Sigmoid colon (tissue), 4 donors: Measurements from ENCODE around the gene CTNNA2.

ENCODE experiments used
- EP300 ChIP-seq, 4 donors: sonication (generic); formaldehyde crosslinking; IDR thresholded peaks; one replicate each; pipeline ENCODE4 v1.6.1; 2017; ENCODE audit warnings: antibody characterized with exemption in 4 of 4
- POLR2A ChIP-seq, 2 donors: fragments of 450-650 bp; IDR thresholded peaks; one replicate each; pipeline ENCODE4 v1.6.1; 2016; ENCODE audit warnings: antibody characterized with exemption in 2 of 2, mild to moderate bottlenecking in 2 of 2, moderate library complexity in 2 of 2
- POLR2AphosphoS5 ChIP-seq, 4 donors: sonication (generic); formaldehyde crosslinking; IDR thresholded peaks; one replicate each; pipeline ENCODE4 v1.6.1; 2017; ENCODE audit warnings: antibody characterized with exemption in 4 of 4
- TF ChIP-seq, protein P1 (sequence below), 4 experiments: fragments of 450-650 bp in 3 of 4; fragments of 200-600 bp in 1 of 4; IDR thresholded peaks; one replicate each; pipeline ENCODE4 v1.5.1; 2016 to 2019; ENCODE audit warnings: antibody characterized with exemption in 4 of 4, mild to moderate bottlenecking in 3 of 4, moderate library complexity in 2 of 4

GRCh38 chr2:80291656-80292055 is 778.8 kb downstream of the CTNNA2 start:
- no peak for TF ChIP-seq POLR2AphosphoS5 (IDR thresholded peaks at IDR 0.05)
- TF ChIP-seq, protein P1, sequence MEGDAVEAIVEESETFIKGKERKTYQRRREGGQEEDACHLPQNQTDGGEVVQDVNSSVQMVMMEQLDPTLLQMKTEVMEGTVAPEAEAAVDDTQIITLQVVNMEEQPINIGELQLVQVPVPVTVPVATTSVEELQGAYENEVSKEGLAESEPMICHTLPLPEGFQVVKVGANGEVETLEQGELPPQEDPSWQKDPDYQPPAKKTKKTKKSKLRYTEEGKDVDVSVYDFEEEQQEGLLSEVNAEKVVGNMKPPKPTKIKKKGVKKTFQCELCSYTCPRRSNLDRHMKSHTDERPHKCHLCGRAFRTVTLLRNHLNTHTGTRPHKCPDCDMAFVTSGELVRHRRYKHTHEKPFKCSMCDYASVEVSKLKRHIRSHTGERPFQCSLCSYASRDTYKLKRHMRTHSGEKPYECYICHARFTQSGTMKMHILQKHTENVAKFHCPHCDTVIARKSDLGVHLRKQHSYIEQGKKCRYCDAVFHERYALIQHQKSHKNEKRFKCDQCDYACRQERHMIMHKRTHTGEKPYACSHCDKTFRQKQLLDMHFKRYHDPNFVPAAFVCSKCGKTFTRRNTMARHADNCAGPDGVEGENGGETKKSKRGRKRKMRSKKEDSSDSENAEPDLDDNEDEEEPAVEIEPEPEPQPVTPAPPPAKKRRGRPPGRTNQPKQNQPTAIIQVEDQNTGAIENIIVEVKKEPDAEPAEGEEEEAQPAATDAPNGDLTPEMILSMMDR (IDR thresholded peaks at IDR 0.05): no peak
- TF ChIP-seq POLR2A (IDR thresholded peaks at IDR 0.05): no peak
- TF ChIP-seq EP300 (IDR thresholded peaks at IDR 0.05): no peak
